K562 (cell line): ENCODE data around the gene PLEKHH2. TPM values are rescaled to one million over a fixed set of nuclear protein-coding genes. Genes with fewer than 3 reads are reported as not detected.

Experiments
- ASH1L ChIP-seq: fragments of 450-650 bp; IDR thresholded peaks from 2 replicates; pipeline ENCODE4 v1.6.1; 2018; ENCODE audit warnings: borderline replicate concordance, mild to moderate bottlenecking, low read depth; ENCODE audit not compliant: partially characterized antibody
- BDP1 ChIP-seq: IDR thresholded peaks from 3 replicates; pipeline ENCODE4 v1.6.1; 2011; ENCODE audit not compliant: insufficient read length, insufficient read depth
- CBX3 ChIP-seq, 2 experiments: IDR thresholded peaks; 1 replicate in 1 of 2; 2 replicates in 1 of 2; pipeline ENCODE4 v1.6.1; 2012; ENCODE audit warnings: inconsistent platforms in 2 of 2, low read length in 2 of 2, borderline replicate concordance in 1 of 2, control low read depth in 1 of 2
- CHD1 ChIP-seq: fragments of 200-600 bp; sonication (generic); IDR thresholded peaks from one replicate; pipeline ENCODE4 v1.6.1; 2012; ENCODE audit warnings: mild to moderate bottlenecking, moderate library complexity, low read length, inconsistent platforms
- E2F1 ChIP-seq: sonication (generic); formaldehyde crosslinking; IDR thresholded peaks from 2 replicates; pipeline ENCODE4 v1.8.1; 2023; ENCODE audit warnings: mild to moderate bottlenecking, missing genetic modification reagents, moderate library complexity
- FOXO4 ChIP-seq: fragments of 450-650 bp; formaldehyde crosslinking; IDR thresholded peaks from 2 replicates; pipeline ENCODE4 v1.4.0; 2020; ENCODE audit warnings: mild to moderate bottlenecking, moderate library complexity
- FUS ChIP-seq: fragments of 200-400 bp; formaldehyde crosslinking; optimal IDR thresholded peaks from 2 replicates; pipeline ENCODE3; 2017; ENCODE audit warnings: low read depth, low read length
- IRF9 ChIP-seq: fragments of 450-650 bp; IDR thresholded peaks from 2 replicates; pipeline ENCODE4 v1.6.1; 2016; ENCODE audit warnings: missing biosample characterization, missing genetic modification characterization
- KAT7 ChIP-seq: sonication (generic); formaldehyde crosslinking; IDR thresholded peaks from 2 replicates; pipeline ENCODE4 v1.8.0; 2022; ENCODE audit warnings: missing genetic modification reagents, mild to moderate bottlenecking, borderline replicate concordance
- MAX ChIP-seq: sonication (generic); formaldehyde crosslinking; IDR thresholded peaks from 2 replicates; pipeline ENCODE4 v1.9.0; 2022; ENCODE audit warnings: mild to moderate bottlenecking, missing genetic modification reagents
- MEF2A ChIP-seq: IDR thresholded peaks from 2 replicates; pipeline ENCODE4 v1.6.1; 2011; ENCODE audit warnings: low read depth, mild to moderate bottlenecking, low read length, moderate library complexity; ENCODE audit not compliant: control insufficient read depth
- MEIS2 ChIP-seq: fragments of 450-650 bp; IDR thresholded peaks from 2 replicates; pipeline ENCODE4 v1.6.1; 2014; ENCODE audit warnings: mild to moderate bottlenecking; ENCODE audit not compliant: partially characterized antibody
- RBM15 ChIP-seq: fragments of 200-400 bp; formaldehyde crosslinking; IDR thresholded peaks from 2 replicates; pipeline ENCODE4 v1.6.1; 2018; ENCODE audit warnings: mild to moderate bottlenecking, low read length, moderate library complexity; ENCODE audit not compliant: insufficient read depth
- RBM22 ChIP-seq: fragments of 200-400 bp; formaldehyde crosslinking; IDR thresholded peaks from 2 replicates; pipeline ENCODE4 v1.6.1; 2018; ENCODE audit warnings: low read length, low read depth; ENCODE audit not compliant: poor library complexity, severe bottlenecking
- TEAD4 ChIP-seq, 2 experiments: sonication (generic) in 1 of 2; formaldehyde crosslinking in 1 of 2; IDR thresholded peaks; 2 replicates each; pipeline versions ENCODE4 v1.6.1 to v1.8.0; 2012 to 2022; ENCODE audit warnings: borderline replicate concordance in 1 of 2, inconsistent platforms in 1 of 2, low read length in 1 of 2, mild to moderate bottlenecking in 1 of 2, missing genetic modification reagents in 1 of 2
- ZBTB49 ChIP-seq: sonication (generic); formaldehyde crosslinking; IDR thresholded peaks from 2 replicates; pipeline ENCODE4 v1.8.0; 2022; ENCODE audit warnings: missing genetic modification reagents, mild to moderate bottlenecking, borderline replicate concordance
- ZKSCAN3 ChIP-seq: fragments of 250-450 bp; sonication (Bioruptor Pico); IDR thresholded peaks from 2 replicates; pipeline ENCODE4 v1.4.0; 2020
- ZNF23 ChIP-seq: fragments of 250-450 bp; sonication (Bioruptor Pico); IDR thresholded peaks from 2 replicates; pipeline ENCODE4 v1.4.0; 2020; ENCODE audit warnings: mild to moderate bottlenecking
- ZNF277 ChIP-seq: fragments of 250-450 bp; sonication (Bioruptor Pico); IDR thresholded peaks from 2 replicates; pipeline ENCODE4 v1.8.0; 2022; ENCODE audit warnings: inconsistent platforms, mild to moderate bottlenecking, moderate library complexity, borderline replicate concordance
- polyA plus RNA-seq, 8 experiments: library from polyadenylated mRNA; depleted of rRNA in 4 of 8; stranded (reverse) in 5 of 8; unstranded in 3 of 8; fragments of >200 nt; fragmentation: Nextera tagmentation in 2 of 8; fragmentation: Illumina TruSeq in 1 of 8; extraction: Ambion mirVana in 2 of 8; extraction: Trizol in 1 of 8; gene quantifications; 2 replicates each; pipeline versions ENCODE4 v1.2.1 to v1.2.3, GENCODE V29; 2011 to 2014; ENCODE audit warnings: inconsistent platforms in 1 of 8, missing spikeins in 1 of 8
- total RNA-seq, 7 experiments: library from RNA; depleted of rRNA in 6 of 7; stranded (reverse); fragments of >200 nt in 6 of 7; fragmentation: Illumina TruSeq in 2 of 7; extraction: Trizol in 2 of 7; gene quantifications; 2 replicates each; pipeline versions ENCODE4 v1.2.1 to v1.2.3, GENCODE V29; 2011 to 2021; ENCODE audit warnings: low replicate concordance in 1 of 7

Gene PLEKHH2
- total and polyA plus RNA-seq, 9 of the 15 experiments (the other 6 are each of a cell fraction or from before 2014, with no cell fraction given), result 0.77 to 13.5 (median 2.7) TPM

GRCh38 chr2:43595603-43596412, 41.3 kb upstream of the PLEKHH2 start, which contains the start of gene THADA (continued):
- TF ChIP-seq ZBTB49 (CRISPR knock-in tag) (no peak), RBM15 (no peak), MAX (peak; percentile 87), FUS (no peak), ZNF277 (no peak), MEIS2 (no peak), ASH1L (no peak), MEF2A (no peak), RBM22 (no peak), ZKSCAN3 (CRISPR knock-in tag) (no peak), CHD1 (no peak), KAT7 (peak; percentile 95), IRF9 (tag) (no peak), E2F1 (CRISPR knock-in tag) (peak; percentile 55; the same call in 1 of the 2 replicates), TEAD4 (IDR thresholded peaks at IDR 0.05; ENCODE audit: low read length) (no peak), TEAD4 (CRISPR knock-in tag; IDR thresholded peaks at IDR 0.05; ENCODE audit: borderline replicate concordance) (no peak), FOXO4 (CRISPR knock-in tag) (no peak), CBX3 (IDR thresholded peaks at IDR 0.05; ENCODE audit: borderline replicate concordance in 1 of 2, low read length in 2 of 2) (no peak), ZNF23 (CRISPR knock-in tag) (no peak), BDP1 (no peak)
